CD1c-positive myeloid dendritic cell (primary cell): ENCODE measurements around the gene GHRHR.

Source experiments
- DNase-seq: peaks from one replicate; pipeline ENCODE4 v3.0.0-alpha.2; 2016; ENCODE audit errors: extremely low spot score

Gene GHRHR

DNA sequence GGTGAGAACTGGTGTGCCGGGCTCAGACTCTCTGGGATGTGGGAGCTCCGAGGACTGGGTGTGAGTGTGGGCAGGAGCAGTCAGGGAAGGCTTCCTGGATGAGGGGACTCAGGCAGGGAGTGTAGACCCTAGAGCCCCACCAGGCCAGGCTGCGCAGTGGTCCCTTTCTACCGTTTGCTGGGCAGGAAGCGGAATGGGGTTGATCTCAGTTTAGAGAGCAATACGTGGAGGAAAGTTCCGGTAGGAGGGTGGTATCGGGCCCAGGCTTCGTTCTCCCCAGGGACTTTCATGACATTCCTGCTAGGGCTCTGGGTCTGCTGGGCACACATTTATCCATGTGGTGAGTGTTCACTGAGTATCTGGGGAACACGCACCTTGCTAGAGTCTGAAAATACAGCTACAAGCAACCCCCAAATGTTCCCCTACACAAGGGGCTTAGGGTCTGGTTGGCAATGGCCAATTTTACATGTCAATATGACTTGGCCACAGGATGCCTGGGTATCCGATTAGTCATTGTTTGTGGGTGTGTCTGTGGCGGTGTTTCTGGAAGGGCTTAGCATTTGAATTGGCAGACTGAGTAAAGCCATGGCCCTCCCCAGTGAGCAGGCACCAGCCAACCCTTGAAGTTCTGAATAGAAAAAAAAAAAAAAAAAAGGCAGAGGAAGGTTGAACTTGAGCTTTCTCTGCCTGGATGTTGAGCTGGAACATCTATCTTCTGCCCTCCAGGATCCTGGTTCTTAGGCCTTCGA lies 20.8 kb downstream of the GHRHR start:
- no peak for DNase-seq

DNA sequence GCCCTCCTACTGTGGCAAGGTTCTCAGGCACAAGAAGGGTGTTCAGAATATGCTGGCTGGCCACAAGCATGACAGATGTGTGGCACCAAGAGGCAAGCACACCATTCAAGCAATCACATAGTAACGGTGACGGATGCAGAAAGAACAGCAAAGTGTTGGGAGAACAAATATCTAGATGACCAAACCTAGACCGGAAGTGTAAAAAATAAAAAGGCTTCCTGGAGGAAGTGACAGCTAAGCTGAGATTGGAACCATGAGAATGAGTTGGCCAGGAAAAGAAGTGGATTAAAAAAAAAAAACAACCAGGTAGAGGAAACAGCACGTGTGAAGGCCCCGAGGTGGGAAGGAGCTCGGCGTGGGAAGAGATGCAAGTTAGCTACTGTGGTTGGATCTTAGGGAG lies 22.0 kb downstream of the GHRHR start:
- no peak for DNase-seq

GRCh38 chr7:30986331-30986730 lies 22.6 kb downstream of the GHRHR start:
- DNase-seq, result no peak

DNA sequence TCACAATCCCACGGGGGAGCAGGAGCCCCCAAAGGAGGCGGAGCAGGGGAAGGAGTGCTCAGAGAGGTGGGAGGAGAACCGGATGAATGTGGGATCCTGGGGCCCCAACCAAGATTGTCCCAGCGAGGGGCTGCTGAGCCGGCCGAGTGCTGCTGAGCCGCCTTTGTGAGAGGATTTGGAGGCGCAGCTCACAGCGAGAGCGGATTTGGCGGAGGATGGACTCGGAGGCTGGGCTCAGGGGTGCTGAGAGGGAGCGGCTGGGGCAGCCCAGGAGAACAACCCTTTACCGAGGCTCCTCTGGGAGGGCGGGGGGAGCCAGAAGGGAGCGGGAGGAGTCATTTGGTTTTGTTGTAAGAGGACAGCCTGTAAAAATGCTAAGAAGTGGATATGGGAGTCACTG lies 23.0 kb downstream of the GHRHR start:
- DNase-seq, result no peak

DNA sequence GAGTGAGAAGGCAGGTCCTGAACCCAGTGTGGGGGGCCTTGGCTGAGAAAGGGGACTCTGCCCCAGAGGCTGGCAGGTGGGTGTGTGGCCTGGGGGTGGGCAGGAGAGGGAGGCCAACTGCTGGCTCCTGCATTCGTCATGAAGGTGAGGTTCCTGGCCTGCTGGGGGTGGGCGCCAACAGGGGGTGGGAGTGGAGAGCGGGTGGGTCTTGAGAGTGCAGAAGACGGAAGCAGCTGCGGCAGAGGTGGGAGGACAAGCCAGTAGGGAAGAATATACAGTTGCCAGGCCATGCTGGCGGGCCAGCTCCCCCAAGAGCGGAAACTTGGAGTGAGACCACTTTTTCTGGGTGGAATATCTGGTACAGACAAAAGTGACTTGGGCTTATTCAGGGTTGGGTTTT lies 23.4 kb downstream of the GHRHR start:
- no peak for DNase-seq

GRCh38 chr7:30987936-30988335 lies 24.2 kb downstream of the GHRHR start:
- DNase-seq, result no peak

DNA sequence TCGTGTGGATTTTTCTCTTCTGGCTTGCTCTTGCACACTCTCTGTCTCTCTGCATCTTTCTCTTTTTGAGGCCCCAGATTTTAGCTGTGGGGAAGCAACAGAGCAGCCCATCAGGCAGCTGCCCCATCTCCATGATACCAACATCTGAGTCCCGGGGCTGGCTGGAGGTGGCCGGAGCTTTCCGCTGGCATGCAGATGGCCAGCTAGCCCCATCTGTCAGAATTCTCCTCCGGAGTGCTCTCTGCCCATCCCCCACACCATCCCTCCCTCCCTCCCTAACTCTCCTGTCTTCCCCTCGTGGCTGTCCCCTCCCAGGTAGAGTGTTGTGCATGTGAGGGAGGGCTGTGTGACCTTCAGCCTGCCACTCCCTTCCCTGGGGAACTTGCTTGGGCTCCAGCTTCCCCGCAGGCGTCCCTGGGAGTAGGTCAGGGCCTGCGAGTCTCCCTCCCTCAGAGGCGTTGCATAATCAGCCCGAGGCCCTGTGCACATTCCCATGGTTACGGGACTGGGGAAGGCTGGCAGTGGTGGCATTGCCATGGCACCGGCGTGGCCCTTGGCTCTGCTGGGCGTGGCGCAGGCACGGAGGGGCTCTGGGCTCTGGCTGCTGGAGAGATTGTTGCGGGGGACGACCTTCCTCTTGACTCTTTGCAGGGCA lies 24.7 kb downstream of the GHRHR start:
- DNase-seq, result no peak

- no peak for DNase-seq
These were observed 25.5 kb downstream of the GHRHR start for GRCh38 chr7:30989008-30989823.

DNA sequence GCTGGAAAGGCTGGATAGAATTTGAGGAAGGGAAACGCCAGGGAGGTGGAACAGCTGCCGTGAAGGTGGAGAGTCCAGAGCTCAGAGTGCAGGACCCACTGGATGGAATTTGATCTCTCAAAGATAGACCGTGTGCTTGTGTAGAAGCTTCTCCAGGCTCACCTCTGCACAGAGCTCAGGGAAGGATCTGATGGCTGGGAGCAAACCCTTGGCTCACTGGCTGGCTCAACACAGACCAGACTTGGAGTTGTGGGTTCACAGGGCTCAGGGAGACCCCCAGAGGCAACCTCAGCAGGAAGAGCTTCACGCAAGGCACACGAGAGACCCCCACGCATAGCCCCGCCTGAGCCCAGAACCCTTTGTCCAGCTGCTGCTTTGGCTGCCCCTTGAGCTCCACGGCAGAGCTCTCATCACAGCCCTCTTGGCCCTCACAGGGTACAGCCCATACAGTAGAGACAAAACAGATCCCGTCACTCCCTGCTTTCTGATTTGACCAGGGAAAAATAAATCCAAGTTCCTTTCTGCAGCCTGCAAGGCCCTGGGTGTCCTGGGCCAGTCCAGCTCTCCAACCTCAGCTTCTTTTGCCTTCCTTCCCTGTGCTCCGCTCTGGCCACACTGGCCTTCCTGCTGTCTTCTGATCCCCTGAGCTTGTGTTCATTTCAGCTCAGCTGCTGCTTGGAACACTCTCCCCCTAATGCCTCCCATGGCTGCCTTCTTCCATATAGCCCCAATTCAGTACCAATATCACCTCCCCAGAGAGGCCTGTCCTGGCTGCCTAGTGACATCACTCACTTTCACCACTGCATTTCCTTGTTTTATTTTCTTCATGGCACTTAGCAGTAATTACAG lies 26.3 kb downstream of the GHRHR start:
- no peak for DNase-seq

- DNase-seq, result no peak
These were observed 27.0 kb downstream of the GHRHR start for GRCh38 chr7:30990673-30991170.

DNA sequence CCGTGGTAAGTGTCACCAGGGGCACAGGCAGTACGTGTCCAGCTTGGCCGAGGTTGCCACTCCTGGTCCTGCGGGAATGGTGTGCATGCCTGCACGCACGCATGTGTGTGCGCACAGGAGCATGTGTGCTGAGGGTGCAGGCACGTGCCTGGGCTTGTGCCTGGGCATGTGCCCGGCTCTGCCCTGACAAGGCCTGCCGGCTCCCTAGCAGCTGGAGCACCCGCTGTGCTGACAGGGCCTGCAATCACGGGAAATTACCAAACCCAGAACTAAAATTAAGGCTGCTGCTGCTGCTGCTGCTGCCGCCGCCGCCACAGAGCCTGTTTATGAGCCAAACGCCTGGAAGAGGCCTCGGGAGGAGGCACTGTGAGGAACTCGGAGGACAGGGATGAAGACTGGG lies 28.7 kb downstream of the GHRHR start:
- no peak for DNase-seq

DNA sequence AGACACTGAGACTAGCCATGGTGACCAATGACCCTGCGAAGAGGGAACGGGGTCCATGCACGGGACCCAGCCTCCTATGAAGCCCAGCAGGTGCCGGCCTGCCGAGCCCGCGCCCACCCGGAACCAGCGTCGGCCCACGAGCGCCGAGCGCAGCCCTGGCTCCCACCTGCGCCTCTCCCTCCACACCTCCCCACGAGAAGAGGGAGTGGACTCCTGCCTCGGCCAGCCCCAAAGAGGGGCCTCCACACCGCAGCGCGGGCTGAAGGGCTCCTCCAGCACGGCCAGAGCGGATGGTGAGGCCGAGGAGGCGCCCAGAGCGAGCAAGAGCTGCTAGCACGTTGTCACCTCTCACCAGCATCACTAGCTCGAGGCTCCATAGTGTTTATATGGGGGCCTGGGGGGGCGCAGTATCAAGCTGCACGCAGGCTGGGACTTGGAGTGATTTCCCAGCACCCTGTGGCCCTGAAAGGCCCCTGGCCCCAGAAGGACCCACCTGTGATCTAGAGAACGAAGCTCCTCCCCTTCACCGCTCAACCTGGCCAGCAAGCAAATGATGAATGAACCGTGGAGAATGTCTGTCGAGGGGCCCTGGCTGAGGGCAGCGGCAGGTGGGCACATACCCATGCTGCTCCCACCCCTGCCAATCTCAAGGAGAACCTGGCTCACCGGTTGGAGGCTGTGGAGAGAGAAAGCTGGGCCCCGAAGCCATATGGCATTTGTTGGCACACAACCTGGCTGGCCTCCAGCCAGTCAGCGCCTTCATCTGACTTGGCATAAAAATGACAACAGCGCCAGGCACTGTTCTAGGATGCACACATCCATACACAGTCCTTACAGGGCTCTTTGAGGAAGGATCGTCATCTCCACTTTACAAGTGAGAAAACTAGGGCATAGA lies 30.7 kb downstream of the GHRHR start:
- DNase-seq, result no peak

DNA sequence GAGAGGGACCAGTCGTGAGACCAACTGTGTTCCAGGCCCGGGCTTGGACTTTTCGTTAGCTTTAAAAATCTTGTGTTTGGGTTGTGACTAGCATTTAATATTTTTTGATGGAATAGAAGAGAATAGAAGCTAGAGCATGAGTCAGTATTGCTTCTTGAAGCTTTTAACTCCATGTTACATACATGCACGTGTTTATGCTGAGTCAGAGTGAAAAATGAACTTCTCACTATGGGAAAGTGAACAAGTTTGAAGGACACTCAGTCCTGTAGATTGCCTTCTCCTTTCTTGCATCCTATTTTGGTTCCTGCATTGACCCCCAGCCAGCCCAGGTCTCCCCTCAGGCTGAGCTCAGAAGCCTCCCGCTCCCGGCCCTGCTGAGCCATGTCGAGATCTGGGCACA lies 31.8 kb downstream of the GHRHR start:
- DNase-seq, result peak; percentile 22

- no peak for DNase-seq
These were observed 32.5 kb downstream of the GHRHR start for GRCh38 chr7:30996256-30996655.

GRCh38 chr7:30996883-30997282 lies 33.1 kb downstream of the GHRHR start:
- no peak for DNase-seq

GRCh38 chr7:30997316-30997715 lies 33.6 kb downstream of the GHRHR start:
- DNase-seq, result no peak

DNA sequence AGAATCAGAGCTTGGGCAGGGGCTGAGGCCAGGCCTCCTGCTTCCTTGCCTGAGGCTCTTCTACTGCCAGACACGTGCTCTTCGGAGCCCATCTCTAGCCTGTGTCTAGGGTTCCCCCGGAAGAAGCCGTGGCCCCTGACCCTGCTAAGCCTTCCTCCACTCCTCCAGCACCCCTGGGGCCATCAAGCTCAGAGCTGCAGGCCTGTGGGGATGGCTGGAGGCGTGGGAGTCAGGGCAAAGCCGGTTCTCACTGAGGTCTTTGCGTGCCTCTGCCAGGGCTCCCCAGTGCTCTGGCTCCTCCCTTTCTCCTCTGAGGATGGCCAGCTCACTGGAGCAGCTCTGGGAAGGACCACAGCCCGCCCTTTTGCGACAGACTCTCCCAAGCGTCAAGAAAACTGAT lies 34.4 kb downstream of the GHRHR start:
- DNase-seq, result no peak

- no peak for DNase-seq
These were observed 36.5 kb downstream of the GHRHR start for GRCh38 chr7:31000161-31000693.

DNA sequence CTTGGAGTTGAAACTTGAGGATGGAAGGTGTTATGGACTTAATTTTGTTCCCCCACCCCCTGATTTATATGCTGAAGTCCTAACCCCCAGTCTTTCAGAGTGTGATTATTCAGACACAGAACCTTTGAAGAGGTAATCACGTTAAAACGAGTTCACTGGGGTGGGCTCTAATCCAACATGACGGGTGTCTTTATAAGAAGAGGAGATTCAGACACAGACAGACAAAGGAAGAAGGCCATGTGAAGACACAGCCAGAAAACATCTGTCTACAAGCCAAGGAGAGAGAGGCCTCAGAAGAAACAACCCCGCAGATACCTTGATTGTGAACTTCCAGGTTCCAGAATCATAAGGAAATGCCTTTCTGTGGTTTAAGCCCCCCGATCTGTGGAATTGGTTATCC lies 37.0 kb downstream of the GHRHR start:
- no peak for DNase-seq

GRCh38 chr7:31002256-31002655 lies 38.5 kb downstream of the GHRHR start:
- DNase-seq, result no peak
